Endodermal cell (in vitro differentiated cells): Measurements from ENCODE around the gene MXD4. TPM values are rescaled to one million over a fixed set of nuclear protein-coding genes. Genes with fewer than 3 reads are reported as not detected.

ENCODE experiments used
- DNase-seq: peaks from one replicate; pipeline ENCODE4 v3.0.0-alpha.2; 2017
- H3K27ac ChIP-seq: 2 replicates; pipeline ENCODE4 v1.5.1; 2013; ENCODE audit warnings: mild to moderate bottlenecking, low read depth, low read length, moderate library complexity
- H3K27me3 ChIP-seq: 2 replicates; pipeline ENCODE4 v1.6.1; 2013; ENCODE audit warnings: mild to moderate bottlenecking, low read length, moderate library complexity; ENCODE audit not compliant: insufficient read depth, control insufficient read depth, poor library complexity, severe bottlenecking
- H3K36me3 ChIP-seq: 2 replicates; pipeline ENCODE4 v1.7.0; 2013; ENCODE audit warnings: mild to moderate bottlenecking, low read length, moderate library complexity; ENCODE audit not compliant: control insufficient read depth, insufficient read depth
- H3K4me1 ChIP-seq: one replicate; pipeline ENCODE4 v1.7.0; 2013; ENCODE audit warnings: low read length; ENCODE audit not compliant: control insufficient read depth, insufficient read depth
- H3K4me3 ChIP-seq: 2 replicates; pipeline ENCODE4 v1.5.1; 2013; ENCODE audit warnings: mild to moderate bottlenecking, low read length, moderate library complexity
- H3K9ac ChIP-seq: 2 replicates; pipeline ENCODE4 v1.6.1; 2013; ENCODE audit warnings: mild to moderate bottlenecking, low read length, moderate library complexity; ENCODE audit not compliant: poor library complexity, severe bottlenecking; ENCODE audit errors: extremely low read depth
- H3K9me3 ChIP-seq: 2 replicates; pipeline ENCODE4 v1.6.1; 2013; ENCODE audit warnings: mild to moderate bottlenecking, low read length, moderate library complexity; ENCODE audit not compliant: control insufficient read depth
- H3K27ac Mint-ChIP-seq: 2 replicates; pipeline ENCODE4 v1.8.0; 2020; ENCODE audit warnings: mixed read lengths
- H3K27me3 Mint-ChIP-seq: 2 replicates; pipeline ENCODE4 v1.8.0; 2021; ENCODE audit warnings: mild to moderate bottlenecking, mixed read lengths; ENCODE audit not compliant: insufficient read depth
- H3K36me3 Mint-ChIP-seq: 2 replicates; pipeline ENCODE4 v1.8.0; 2020; ENCODE audit warnings: low read depth, mixed read lengths
- H3K4me1 Mint-ChIP-seq: 2 replicates; pipeline ENCODE4 v1.8.0; 2020; ENCODE audit warnings: mixed read lengths
- H3K4me3 Mint-ChIP-seq: 2 replicates; pipeline ENCODE4 v1.8.0; 2020; ENCODE audit warnings: mild to moderate bottlenecking, moderate library complexity, mixed read lengths
- H3K9me3 Mint-ChIP-seq: 2 replicates; pipeline ENCODE4 v1.8.0; 2020; ENCODE audit warnings: mild to moderate bottlenecking, mixed read lengths
- CTCF ChIP-seq: fragments of 200-600 bp; sonication (generic); conservative IDR thresholded peaks from 2 replicates; pipeline ENCODE4 v1.5.0; 2021; ENCODE audit warnings: antibody characterized with exemption, mild to moderate bottlenecking
- WGBS, 2 experiments: methylation state at CpG; one replicate each; pipeline versions ENCODE4 v1.1.5 to v1.1.7; 2013; ENCODE audit warnings: missing lambda C conversion rate in 2 of 2, mixed read lengths in 1 of 2; ENCODE audit not compliant: insufficient coverage in 1 of 2, insufficient read length in 1 of 2; 5-methylcytosine and 5-hydroxymethylcytosine counted together
- total RNA-seq, 2 donors: library from RNA; stranded (reverse); fragmentation: NEBNext Ultra II Directional in 1 of 2; extraction: Animal tissue kit (Norgen Biotek cat#: 25700) in 1 of 2; gene quantifications; 2 replicates in 1 of 2; 3 replicates in 1 of 2; pipeline ENCODE4 v1.2.1, GENCODE V29; 2021

The MXD4 gene
- total RNA-seq, 2 donors from 2014 or later = 46.0 to 78.8 TPM

GRCh38 chr4:2270341-2271165 is 8.6 kb upstream of the MXD4 start:
- DNase-seq = no peak
- Histone ChIP-seq H3K27ac (no peak overlapping the region), H3K36me3 (no peaks in the 10 kb centered on the region), H3K4me3 (no peak overlapping the region), H3K9me3 (no peaks in the 10 kb centered on the region), H3K9ac (no peak overlapping the region), H3K27me3 (no peaks in the 10 kb centered on the region), H3K4me1 (peaks cover 11% of the 10 kb centered on the region)
- Mint-ChIP-seq H3K4me3 (no peak overlapping the region), H3K9me3 (no peaks in the 10 kb centered on the region), H3K27me3 (no peaks in the 10 kb centered on the region), H3K27ac (peak overlapping the region; percentile 85), H3K4me1 (peaks cover 28% of the 10 kb centered on the region), H3K36me3 (no peaks in the 10 kb centered on the region)
- WGBS, 2 experiments = 90 to 91% methylated on average over 15 to 34 of the region's 34 CpGs
- TF ChIP-seq CTCF = no peak

GRCh38 chr4:2269618-2270163 is 7.8 kb upstream of the MXD4 start:
- H3K36me3 ChIP-seq = no peaks in the 10 kb centered on the region

GRCh38 chr4:2269206-2269531 is 7.3 kb upstream of the MXD4 start:
- Mint-ChIP-seq H3K27ac (no peak overlapping the region), H3K4me1 (peaks cover 23% of the 10 kb centered on the region), H3K4me3 (no peak overlapping the region), H3K27me3 (no peaks in the 10 kb centered on the region), H3K9me3 (no peaks in the 10 kb centered on the region), H3K36me3 (no peaks in the 10 kb centered on the region)
- Histone ChIP-seq H3K36me3 (no peaks in the 10 kb centered on the region), H3K4me1 (peaks cover 11% of the 10 kb centered on the region), H3K27me3 (no peaks in the 10 kb centered on the region), H3K9me3 (no peaks in the 10 kb centered on the region), H3K4me3 (no peak overlapping the region), H3K27ac (no peak overlapping the region), H3K9ac (no peak overlapping the region)
- WGBS, 2 experiments = 85 to 86% methylated on average over 1 to 6 of the region's 6 CpGs
- peak; percentile 79 for DNase-seq
- no peak for TF ChIP-seq CTCF

More at GRCh38 chr4:2269618-2270163, 7.8 kb upstream of the MXD4 start:
- Mint-ChIP-seq H3K4me3 (no peak overlapping the region), H3K27ac (peak overlapping the region; percentile 61), H3K27me3 (no peaks in the 10 kb centered on the region), H3K36me3 (no peaks in the 10 kb centered on the region), H3K4me1 (peaks cover 28% of the 10 kb centered on the region), H3K9me3 (no peaks in the 10 kb centered on the region)
- Histone ChIP-seq H3K4me3 (no peak overlapping the region), H3K9me3 (no peaks in the 10 kb centered on the region), H3K27me3 (no peaks in the 10 kb centered on the region), H3K27ac (no peak overlapping the region), H3K4me1 (peaks cover 11% of the 10 kb centered on the region), H3K9ac (no peak overlapping the region)
- WGBS, 2 experiments = 90 to 98% methylated on average over 11 to 12 of the region's 12 CpGs
- DNase-seq = no peak
- no peak for TF ChIP-seq CTCF
